ENCODE data around the gene ADCY1. TPM values are rescaled to one million over a fixed set of nuclear protein-coding genes. Genes with fewer than 3 reads are reported as not detected.

The ADCY1 gene
- total RNA-seq, 1 donor from 2014 or later = 13.6 TPM

DNA sequence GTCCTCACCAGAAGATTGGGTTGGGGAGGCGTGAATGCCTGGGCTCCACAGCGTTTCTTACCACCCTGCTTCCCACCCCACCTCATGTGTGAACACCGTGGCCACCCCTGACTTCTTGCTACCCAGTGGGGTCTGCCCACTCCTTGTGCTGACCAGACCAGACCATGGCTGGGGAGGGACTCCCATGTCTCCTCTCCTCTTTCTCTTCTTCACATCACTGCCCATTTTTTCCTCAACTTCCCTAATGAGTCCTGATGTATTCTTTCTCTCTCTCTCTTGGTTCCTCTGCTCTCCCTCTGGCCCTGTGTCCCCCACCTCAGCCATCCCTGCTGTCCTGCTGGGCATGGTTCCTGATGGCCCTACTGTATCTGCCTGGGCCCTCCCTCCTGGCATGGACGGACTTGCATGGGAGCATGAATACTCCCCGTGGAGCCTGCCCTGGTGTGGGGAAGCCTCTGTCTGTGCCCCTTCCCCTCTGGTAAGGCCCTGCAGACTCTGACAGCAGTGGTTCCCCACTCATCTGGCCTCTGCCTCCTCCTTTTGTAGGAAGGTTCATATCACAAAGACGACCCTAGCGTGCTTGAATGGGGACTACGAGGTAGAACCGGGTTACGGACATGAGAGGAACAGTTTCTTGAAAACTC is 85.5 kb downstream of the ADCY1 start:
- H3K27ac Mint-ChIP-seq = no peak overlapping the region
- no peak for DNase-seq (ENCODE audit: low spot score, unreplicated experiment)
- H3K9me3 Mint-ChIP-seq (ENCODE audit: low read depth) = no peaks in the 10 kb centered on the region
- no peaks in the 10 kb centered on the region for H3K36me3 Mint-ChIP-seq (ENCODE audit: insufficient read depth)
- H3K4me3 Mint-ChIP-seq (ENCODE audit: low read depth) = no peak overlapping the region
- no peak for TF ChIP-seq CTCF (IDR thresholded peaks at IDR 0.05; ENCODE audit: unreplicated experiment)
- no peaks in the 10 kb centered on the region for H3K27me3 Mint-ChIP-seq
- no peaks in the 10 kb centered on the region for H3K4me1 Mint-ChIP-seq (ENCODE audit: low read depth)

GRCh38 chr7:45660201-45660900 is 86.2 kb downstream of the ADCY1 start:
- Mint-ChIP-seq H3K27ac (no peak overlapping the region), H3K9me3 (ENCODE audit: low read depth) (no peaks in the 10 kb centered on the region), H3K27me3 (no peaks in the 10 kb centered on the region), H3K4me3 (ENCODE audit: low read depth) (no peak overlapping the region), H3K36me3 (ENCODE audit: insufficient read depth) (no peaks in the 10 kb centered on the region), H3K4me1 (ENCODE audit: low read depth) (no peaks in the 10 kb centered on the region)
- no peak for TF ChIP-seq CTCF (IDR thresholded peaks at IDR 0.05; ENCODE audit: unreplicated experiment)
- no peak for DNase-seq (ENCODE audit: low spot score, unreplicated experiment)

GRCh38 chr7:45660901-45661211 is 86.7 kb downstream of the ADCY1 start:
- Mint-ChIP-seq H3K4me3 (ENCODE audit: low read depth) (no peak overlapping the region), H3K4me1 (ENCODE audit: low read depth) (no peaks in the 10 kb centered on the region), H3K9me3 (ENCODE audit: low read depth) (no peaks in the 10 kb centered on the region), H3K36me3 (ENCODE audit: insufficient read depth) (no peaks in the 10 kb centered on the region), H3K27ac (no peak overlapping the region), H3K27me3 (no peaks in the 10 kb centered on the region)
- DNase-seq (ENCODE audit: low spot score, unreplicated experiment) = no peak
- TF ChIP-seq CTCF (IDR thresholded peaks at IDR 0.05; ENCODE audit: unreplicated experiment) = no peak

DNA sequence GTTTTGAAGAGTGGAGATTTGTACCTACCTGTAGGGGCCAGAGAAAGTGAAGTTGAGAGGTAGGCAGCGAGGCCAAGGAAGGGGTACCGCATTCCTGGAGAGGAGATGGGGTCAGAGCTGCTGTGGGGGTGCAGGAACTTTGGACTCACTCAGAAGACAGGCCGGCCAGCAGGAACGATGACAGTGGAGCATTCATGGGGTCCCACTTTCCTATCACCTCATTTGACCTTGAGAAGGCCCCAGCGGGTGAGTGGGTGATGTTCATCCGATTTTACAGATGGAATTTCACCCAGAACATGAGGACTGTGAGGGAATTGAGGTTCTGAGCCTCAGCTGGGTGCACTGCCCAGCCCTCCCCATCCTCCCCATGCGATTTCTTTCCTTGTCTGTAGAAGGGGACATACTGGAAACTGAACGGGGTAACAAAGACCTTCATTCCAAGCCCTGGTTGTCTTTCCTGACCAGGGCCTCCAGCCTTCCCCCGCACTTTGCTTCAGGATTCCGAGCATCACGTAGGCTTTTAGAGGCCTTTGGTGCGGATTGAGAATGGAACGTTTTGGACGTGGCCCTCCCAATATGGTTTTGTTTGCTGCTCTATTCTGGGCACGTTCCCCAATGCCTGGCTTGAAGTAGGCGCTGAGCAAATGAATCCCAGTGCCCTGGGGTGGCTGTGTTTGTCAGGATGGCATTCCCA is 87.3 kb downstream of the ADCY1 start:
- Mint-ChIP-seq H3K27ac (no peak overlapping the region), H3K9me3 (ENCODE audit: low read depth) (no peaks in the 10 kb centered on the region)

More for the DNA sequence above, 87.3 kb downstream of the ADCY1 start:
- Mint-ChIP-seq H3K27me3 (no peaks in the 10 kb centered on the region), H3K4me1 (ENCODE audit: low read depth) (no peaks in the 10 kb centered on the region), H3K36me3 (ENCODE audit: insufficient read depth) (no peaks in the 10 kb centered on the region), H3K4me3 (ENCODE audit: low read depth) (no peak overlapping the region)
- TF ChIP-seq CTCF (IDR thresholded peaks at IDR 0.05; ENCODE audit: unreplicated experiment) = no peak
- DNase-seq (ENCODE audit: low spot score, unreplicated experiment) = no peak

Measured in progenitor cell of endocrine pancreas (in vitro differentiated cells).